MG63 (cell line): ENCODE measurements around the gene CIT. TPM values are rescaled to one million over a fixed set of nuclear protein-coding genes. Genes with fewer than 3 reads are reported as not detected.

ENCODE experiments used
- total RNA-seq: library from RNA; depleted of rRNA; stranded (reverse); fragments of >200 nt; shearing (Covaris generic); gene quantifications from 2 replicates; pipeline ENCODE4 v1.2.3, GENCODE V29; 2014; ENCODE audit warnings: low replicate concordance; rRNA removed

CIT gene
- total RNA-seq, 1 experiment from 2014 or later: 5.6 TPM

Other genes with a start within 250 kb of the CIT start
- 12.0 and 30.8 TPM in 2 replicates for gene PRKAB1, start 209.2 kb downstream of the CIT start, total RNA-seq
- gene BICDL1, start 111.9 kb upstream of the CIT start, total RNA-seq: not detected in 2 replicates
- 53.3 and 57.1 TPM in 2 replicates for gene RAB35, start 239.4 kb upstream of the CIT start, total RNA-seq